SK-N-MC (cell line): ENCODE data around the gene ACER1.

ENCODE experiments used
- EZH2 ChIP-seq: fragments of 200-600 bp; sonication (generic); IDR thresholded peaks from one replicate; pipeline ENCODE4 v1.6.1; 2017; ENCODE audit warnings: antibody characterized with exemption
- FOXP2 ChIP-seq: optimal IDR thresholded peaks from 2 replicates; pipeline ENCODE3; 2011; ENCODE audit warnings: mild to moderate bottlenecking, moderate library complexity; ENCODE audit not compliant: insufficient read depth; ENCODE audit errors: extremely low read length, control extremely low read depth
- POLR2AphosphoS5 ChIP-seq: IDR thresholded peaks from 2 replicates; pipeline ENCODE4 v1.6.1; 2012; ENCODE audit warnings: mild to moderate bottlenecking, low read depth, low read length, borderline replicate concordance

DNA sequence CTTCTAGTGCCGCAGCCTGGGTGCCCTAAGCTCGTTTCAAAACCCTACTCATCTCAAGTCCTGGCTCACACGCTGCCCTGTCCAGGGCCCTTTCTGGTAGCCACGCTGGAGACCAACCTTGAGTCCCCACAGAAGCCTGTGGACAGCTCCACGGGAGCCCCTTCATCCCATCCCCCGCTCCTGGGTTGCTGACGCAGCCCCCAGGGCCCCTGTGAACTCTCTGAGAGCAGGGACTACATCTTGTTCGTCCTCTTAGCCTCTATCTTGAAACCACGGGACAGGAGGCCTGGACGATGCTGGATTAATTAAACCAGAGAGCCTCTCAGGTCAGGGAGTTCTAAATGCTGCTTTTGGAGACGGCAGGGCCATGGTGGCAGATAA is 61.0 kb downstream of the ACER1 start:
- TF ChIP-seq EZH2 (no peak), FOXP2 (no peak), POLR2AphosphoS5 (no peak)
